GM18511 (cell line): Measurements from ENCODE around the gene SLC35B4.
"Not testable (repeated sequence)": the region's sequence is repeated elsewhere in the genome, so short reads cannot be mapped to it uniquely, and the experiment has no call there.

Experiments used
- ATAC-seq: cut with Tn5 transposase; IDR thresholded peaks from one replicate; pipeline ENCODE4 v1.9.1; 2021; ENCODE audit warnings: mild to moderate bottlenecking, moderate library complexity; ENCODE audit not compliant: unreplicated experiment

Gene SLC35B4

DNA sequence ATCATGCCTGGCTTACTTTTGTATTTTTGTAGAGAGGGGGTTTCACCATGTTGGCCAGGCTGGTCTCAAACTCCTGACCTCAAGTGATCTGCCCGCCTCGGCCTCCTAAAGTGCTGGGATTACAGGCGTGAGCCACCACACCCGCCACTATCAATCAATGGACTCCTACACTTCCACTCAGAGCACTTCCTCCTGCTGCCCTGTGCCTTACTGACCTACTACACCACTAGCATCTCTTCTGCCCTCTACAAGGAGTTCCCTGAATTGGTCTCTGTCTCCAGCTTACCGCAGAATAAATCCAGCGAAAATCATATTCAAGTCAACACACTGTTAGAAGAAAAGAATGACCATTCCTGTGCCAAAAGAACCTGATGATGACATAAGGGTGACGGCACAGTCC lies 20.7 kb downstream of the SLC35B4 start:
- not testable (repeated sequence) for ATAC-seq

DNA sequence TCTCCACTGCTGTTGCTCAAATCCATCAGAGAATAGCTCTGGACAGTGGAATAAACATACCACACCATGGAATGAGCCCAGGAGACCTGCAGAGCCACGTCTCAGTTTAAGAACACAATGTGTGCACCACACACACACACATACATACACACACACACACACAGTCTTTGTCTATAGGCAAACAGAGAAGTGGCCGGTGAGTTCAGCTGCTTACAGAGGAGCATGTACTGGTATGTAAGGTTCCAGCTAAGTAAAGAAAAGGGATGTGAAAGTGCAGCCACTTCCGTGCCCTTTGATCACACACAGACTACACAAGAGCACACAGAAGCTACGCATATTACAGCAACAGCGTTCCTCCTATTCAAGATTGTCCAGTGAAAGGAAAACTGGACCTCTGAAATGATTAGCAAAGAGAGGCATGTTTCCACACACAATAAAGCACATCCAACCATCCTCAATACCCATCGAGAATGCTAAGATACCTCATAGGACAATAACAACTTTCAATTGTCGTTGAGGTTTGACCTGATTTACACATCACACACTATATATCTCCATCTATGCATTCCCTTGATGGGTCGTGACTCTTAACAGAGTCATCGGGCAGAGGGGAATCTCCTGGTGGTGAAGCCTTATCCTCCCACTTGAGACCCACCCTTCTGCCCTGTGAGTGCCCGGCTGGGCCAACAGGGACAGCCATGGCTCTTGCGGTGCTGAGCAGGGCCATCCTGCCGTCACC lies 23.6 kb downstream of the SLC35B4 start:
- peak; percentile 100 for ATAC-seq

DNA sequence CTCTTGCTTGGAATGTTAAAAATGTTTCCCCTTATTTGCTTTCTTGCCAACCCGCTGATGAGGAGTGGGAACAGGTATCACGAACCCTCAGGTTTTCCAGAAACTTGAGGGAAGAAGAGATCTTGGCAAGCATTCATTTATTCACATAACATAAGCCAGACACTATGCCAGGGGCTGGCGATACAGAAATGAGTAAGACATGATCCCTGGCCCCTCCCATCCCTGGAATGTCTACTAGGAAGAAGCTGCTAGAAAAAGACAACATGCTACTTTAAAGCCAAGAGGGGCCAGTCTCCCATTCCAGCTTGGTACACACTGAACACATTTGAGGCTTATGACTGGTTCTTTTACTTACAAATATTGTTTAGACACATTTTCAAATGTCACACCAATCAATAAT lies 26.4 kb downstream of the SLC35B4 start:
- ATAC-seq = no peak

DNA sequence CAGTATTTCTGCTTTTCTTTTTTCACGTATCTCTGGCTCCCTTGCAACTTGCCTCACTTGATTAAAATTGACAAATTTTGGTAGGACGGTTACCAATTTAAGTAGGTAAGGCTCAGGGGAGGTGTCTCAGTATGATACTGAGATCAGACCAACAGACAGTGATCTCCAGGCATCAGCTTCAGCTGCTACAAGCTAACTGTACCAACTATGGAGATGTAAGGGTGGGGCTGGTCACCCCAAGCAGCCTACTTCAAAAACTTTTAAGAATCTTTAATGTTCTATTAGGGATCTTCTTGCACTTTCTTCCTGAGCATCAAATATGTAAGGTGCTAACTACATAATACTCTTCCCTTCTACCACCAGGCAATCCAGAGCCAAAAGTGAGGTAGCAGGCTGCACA lies 26.9 kb downstream of the SLC35B4 start:
- no peak for ATAC-seq

DNA sequence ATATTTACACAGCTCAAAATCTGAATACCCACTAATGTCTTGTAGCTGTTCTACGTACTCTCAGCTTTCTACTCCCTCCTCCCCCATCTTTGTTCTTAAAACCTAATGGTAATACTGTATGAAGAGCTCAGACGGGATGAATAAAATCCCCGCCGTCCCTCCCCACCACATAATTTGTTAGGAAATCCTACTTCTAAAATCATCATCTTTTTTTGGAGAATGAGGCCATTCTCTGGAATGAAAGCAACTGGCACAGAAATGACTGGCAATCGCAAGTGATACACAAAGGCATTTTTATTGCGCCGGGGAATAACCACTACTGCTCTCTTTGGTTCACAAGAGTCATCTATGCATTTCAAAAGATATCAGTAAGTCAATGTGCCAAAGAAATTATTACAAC lies 27.3 kb downstream of the SLC35B4 start:
- no peak for ATAC-seq

DNA sequence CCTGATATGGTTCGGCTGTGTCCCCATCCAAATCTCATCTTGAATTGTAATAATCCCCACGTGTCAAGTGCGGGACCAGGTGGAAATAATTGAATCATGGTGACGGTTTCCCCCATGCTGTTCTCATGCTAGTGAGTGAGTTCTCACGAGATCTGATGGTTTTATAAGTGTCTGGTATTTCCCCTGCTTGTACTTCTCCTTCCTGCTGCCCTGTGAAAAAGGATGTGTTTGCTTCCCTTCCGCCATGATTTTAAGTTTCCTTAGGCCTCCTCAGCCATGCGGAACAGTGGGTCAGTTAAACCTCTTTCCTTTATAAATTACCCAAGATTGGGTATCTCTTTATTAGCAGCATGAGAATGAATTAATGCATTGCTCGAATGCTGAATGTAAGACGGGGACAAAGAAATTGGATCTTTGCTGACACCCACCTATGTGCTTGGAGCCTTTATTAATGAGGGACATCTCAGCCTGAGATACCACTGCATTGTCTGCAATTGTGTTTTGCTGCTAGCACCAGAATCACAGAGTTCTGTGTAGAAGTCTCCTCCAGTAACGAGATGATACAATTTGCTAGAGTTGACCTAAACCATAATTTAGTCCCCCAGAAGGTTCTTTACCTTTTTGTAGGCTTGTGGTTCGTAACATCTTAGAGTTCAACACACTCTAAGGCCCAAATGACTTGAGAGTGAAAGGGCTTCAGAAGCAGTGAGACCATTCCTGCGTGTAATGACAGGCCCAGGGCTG lies 28.6 kb downstream of the SLC35B4 start:
- no peak for ATAC-seq

DNA sequence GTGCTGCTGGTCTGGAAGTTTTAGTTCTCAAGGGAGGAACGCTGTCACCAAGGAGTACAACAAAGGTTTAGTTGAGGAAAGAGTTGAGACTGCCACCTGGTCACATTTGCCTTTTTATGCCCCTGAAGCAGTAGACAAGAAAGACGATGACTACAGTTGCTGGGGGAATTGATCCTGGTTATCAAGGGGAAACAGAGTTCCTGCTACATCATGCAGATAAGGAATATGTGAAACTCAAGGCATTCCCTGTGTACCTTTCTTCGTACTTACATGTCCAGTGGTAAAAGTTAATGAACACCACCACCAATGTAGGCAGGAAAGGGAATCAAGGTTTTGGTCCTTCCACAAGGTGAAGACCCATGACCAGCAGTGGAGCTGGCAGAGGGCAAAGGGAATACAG lies 31.8 kb downstream of the SLC35B4 start:
- no peak for ATAC-seq

DNA sequence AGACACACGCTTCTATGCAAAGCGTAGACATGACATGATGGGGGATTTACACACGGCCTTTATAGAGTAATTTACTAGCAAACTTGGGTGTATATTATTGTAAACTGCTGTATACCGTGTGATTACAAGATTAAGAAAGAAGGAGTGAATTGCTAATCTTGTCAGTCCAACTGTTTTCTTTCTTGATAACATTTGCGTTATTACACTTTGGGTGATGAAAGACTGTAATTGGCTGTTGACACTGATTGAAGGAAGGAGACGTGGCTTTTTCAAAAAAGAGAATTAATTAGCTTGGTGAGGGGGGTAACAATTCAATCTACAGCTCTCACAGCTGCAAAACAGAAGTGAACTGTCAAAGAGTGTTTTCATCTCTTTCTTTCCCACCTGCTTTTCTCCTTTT lies 32.7 kb downstream of the SLC35B4 start:
- ATAC-seq = no peak

DNA sequence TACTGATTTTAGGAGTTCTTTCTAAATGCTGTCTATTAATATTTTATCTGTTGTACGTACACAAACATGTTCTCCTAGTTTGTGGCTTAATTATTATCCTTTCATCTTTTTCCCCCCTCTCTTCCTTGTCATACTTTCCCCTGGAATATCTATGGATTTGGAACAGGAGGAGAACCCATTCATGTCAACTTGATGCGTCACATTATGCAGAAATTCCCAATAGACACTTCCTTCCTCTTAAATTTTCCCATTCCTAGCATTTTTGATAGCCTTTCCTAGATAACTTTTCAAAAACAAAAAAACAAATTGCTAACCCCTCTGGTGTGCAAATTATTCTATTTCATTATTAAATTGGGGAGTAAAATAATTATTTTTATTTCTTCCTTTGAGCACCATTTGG lies 36.2 kb downstream of the SLC35B4 start:
- ATAC-seq = no peak

DNA sequence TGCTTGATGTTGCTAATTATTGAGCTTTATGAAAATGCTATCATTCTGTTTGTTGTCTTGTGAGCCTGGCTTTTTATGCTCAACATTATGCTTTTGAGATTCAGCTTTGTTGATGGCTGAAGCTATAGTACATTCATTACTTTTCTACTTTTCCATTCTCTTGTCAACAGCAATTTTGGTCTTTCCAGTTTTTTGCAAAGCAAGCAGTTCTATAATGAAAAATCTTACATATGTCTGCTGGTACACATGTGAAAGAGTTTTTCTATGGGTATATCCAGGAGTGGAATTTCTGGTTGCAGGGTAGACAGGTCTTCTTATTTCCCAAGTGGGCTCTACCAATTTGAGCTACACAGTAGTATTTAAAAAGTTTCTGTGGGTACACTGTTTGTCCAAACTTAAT lies 36.8 kb downstream of the SLC35B4 start:
- ATAC-seq = no peak

DNA sequence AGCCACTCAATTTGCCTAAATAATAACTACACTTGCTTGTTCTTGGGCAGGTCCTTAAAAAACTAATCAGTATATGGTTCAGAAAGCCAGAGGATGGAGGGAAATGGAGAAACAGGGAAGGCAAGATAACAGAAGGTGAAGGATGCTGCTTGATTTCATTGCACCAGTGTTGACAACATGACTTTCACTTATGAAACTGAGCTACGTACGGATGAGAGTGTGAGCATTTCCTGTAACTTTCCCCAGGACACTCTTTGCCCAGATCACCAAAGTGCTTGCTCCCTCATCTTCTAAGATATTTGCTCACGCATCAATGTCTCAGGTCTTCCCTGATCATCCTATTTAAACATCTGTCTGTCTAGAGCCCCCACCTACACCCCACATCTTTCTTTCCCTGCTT lies 37.4 kb downstream of the SLC35B4 start:
- ATAC-seq = no peak

DNA sequence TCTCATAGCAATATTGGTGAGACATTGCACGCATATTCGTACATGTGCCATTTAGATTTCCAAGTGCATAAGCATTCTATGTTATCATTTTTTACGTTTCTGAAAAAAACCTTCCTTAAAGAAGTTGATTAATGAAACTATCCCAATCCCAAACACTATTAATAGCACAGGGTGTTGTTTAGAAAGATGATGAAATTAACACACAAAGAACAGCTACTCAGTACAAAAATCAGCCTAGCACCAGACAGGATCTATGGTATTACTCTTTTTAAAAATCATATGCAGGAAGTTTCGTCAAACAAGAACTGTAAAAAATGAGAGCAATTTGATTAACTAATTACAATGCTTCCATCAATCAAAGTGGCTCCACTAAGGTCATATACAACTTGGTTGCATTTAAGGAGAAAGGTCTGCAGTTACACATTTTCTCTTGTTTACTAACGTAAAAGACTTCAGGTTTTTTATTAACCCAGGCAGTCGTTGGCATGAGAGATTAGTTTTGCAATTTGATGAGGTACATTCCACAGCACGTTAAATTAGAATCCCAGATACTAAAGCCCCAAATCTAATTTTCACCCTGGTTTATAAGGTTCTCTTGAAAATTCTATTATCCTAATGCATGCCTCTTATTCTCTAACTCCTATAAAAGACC lies 38.1 kb downstream of the SLC35B4 start:
- no peak for ATAC-seq

DNA sequence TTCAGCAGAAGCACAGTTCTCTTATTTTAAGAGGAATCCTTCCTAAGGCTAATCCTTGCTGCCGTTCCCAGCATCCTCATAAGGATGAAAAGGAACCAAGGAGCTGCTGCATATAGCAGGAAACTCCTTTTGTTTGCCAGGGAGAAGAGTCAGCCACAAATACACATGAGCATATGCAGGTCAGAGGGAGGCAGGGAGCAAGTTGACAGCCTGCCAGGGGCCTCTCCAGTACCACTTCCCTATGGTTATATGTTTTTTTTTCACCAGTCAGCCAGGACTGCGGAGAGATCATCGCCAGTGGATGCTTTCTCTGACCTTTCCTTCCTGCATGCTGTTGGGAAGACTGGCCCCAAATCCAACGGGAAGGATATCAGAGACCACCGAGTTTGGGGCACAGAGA lies 39.8 kb downstream of the SLC35B4 start:
- no peak for ATAC-seq

DNA sequence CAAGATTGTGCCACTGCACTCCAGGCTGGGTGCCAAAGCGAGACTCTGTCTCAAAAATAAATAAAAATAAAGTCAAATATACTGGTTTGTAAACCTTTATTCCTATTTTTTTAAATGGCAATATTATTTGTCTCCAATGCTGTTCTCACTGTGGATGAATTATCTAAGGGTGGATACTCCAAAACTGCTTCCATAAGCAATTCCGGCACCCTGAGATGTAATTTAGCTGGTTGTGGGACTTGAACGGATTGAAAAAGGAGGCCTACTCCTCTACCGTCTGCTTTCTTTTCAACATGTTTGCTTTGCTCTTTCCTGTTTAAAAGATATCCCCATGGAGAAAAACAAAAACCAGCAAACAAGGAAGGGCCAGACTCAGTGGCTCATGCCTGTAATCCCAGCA lies 54.4 kb downstream of the SLC35B4 start:
- ATAC-seq = no peak

DNA sequence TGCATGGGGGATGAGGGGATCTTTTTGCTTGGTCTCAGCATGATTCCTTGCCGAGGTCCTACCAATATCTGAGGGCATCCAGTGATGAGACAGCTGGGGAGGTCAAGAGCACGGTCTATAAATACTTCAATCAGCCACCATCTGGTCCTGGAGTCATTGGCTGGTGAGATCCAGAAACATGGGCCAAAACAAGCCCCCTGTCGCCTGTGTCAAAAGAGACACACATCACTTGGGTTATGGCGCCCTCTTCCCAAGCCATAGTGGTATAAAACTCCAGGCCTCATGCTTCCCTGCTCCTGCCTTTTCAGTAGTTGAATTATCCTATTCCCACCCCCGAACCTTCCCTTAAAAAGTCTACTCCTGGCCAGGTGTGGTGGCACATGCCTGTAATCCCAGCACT lies 60.9 kb downstream of the SLC35B4 start:
- ATAC-seq = no peak

DNA sequence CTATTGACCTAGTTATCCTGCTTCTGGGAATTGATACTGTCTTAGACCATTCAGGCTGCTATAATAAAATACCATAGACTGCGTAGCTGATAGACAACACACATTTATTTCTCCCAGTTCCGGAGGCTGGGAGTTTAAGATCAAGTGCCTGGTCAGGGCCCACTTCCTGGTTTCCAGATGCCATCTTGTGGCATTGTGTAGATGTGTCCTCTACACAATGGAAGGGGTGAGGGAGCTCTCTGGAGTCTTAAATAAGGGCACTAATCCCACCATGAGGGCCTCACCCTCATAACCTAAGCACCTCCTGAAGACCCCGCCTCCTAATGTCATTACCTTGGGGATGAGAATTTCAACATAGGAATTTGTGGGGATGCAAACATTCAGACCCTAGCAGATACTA lies 62.4 kb downstream of the SLC35B4 start:
- ATAC-seq = no peak

DNA sequence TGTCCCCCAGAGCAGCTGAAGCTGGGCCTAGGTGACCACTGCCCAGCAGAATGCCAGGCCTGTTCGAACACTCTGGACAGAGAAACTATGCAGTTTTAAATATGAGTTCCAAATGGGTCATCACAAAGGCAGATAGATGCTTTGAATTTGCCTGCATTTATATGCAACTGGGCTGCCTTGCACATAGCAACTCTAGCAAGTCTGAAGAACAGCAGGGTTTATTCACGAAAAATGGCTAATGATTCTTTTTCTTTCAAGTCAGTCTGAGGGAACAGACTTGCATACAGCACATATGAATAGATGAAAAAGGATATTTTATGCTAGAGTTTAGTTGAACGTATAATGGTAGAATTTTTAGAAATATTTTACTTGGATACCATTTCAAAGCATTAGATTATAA lies 68.5 kb downstream of the SLC35B4 start:
- ATAC-seq = no peak

DNA sequence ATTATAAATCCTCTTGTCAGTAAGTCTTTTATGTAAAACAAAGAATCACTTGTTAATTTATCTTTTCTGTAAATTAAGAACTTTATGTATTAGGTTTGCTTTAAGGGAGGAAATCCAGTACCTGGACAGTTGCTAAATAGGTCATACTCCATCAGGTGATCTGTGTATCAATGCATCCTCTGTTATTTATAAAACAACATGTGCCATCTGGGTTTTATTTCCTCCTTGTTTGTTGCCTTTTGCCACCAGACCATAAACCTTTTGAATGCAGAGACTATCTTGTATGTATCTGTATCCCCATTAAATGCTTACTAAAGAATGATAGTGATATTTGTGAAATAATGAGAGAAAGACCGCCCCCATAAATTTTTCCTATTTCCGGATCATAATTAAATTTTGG lies 70.0 kb downstream of the SLC35B4 start:
- no peak for ATAC-seq

DNA sequence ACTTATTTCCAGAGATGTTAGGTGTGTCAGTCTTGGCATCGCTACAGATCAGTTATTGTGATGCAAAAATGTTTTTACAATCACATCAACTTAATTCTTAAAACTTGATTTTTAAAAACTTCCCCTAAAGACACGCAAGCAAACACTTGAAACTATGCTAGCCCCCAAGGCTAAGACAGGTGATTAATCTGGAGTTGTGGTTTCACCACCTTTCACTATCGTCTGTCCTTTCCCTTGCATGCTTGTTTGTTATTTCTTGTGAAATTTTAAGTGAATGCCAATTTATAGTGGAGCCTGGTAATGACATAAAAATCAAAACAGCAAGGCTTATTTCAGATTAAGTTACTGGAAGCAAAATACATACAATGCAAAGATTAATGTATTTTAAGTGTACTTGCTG lies 70.4 kb downstream of the SLC35B4 start:
- ATAC-seq = no peak

DNA sequence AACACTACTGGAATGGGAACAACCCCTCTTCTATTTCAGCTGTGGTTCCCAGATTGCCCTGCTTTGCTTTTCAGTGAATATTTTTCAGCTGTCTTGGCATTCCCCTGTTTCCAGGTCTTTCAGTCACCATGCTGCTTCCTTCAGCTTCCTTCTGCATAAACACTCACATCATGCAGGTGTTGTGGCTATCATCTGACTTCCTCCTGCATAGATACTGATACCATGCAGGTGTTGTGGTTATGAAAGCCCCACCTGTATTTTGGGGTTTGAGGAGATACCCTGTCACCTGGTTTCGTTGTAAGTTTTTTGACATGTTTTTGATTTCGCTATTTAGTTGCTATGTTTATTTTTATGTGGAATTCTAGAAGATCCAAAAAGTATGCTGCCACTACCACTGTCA lies 71.5 kb downstream of the SLC35B4 start:
- no peak for ATAC-seq
